Activated CD4-positive, alpha-beta T cell treated with anti-CD3 and anti-CD28 coated beads, Interleukin-2, Interleukin-4, amounts not matched to agents 100 ng/mL and 50 ng/mL, durations not matched to agents 16 hours and 8 hours (primary cell): ENCODE data around the gene KNCN.

ENCODE experiments used
- DNase-seq: peaks from one replicate; pipeline ENCODE4 v3.0.0-alpha.2; 2020; ENCODE audit warnings: low spot score

KNCN gene

GRCh38 chr1:46568461-46568891, 17.0 kb upstream of the KNCN start:
- no peak for DNase-seq

- DNase-seq, result no peak
Measured at GRCh38 chr1:46563341-46563740, 11.9 kb upstream of the KNCN start.

GRCh38 chr1:46562498-46562897, 11.1 kb upstream of the KNCN start:
- no peak for DNase-seq

GRCh38 chr1:46558966-46559365, 7.5 kb upstream of the KNCN start:
- no peak for DNase-seq

- DNase-seq, result no peak
Measured at GRCh38 chr1:46558141-46558963, 6.9 kb upstream of the KNCN start.

GRCh38 chr1:46557403-46557802, 6.0 kb upstream of the KNCN start:
- DNase-seq, result no peak

GRCh38 chr1:46556822-46557221, 5.4 kb upstream of the KNCN start:
- no peak for DNase-seq

- DNase-seq, result no peak
Measured at GRCh38 chr1:46555826-46556619, 4.6 kb upstream of the KNCN start.

- no peak for DNase-seq
Measured at GRCh38 chr1:46554597-46555381, 3.3 kb upstream of the KNCN start.

- DNase-seq, result no peak
Measured at GRCh38 chr1:46554236-46554596, 2.8 kb upstream of the KNCN start.

- no peak for DNase-seq
Measured at GRCh38 chr1:46553506-46553905, 2.1 kb upstream of the KNCN start.

- DNase-seq, result no peak
Measured at GRCh38 chr1:46552357-46553237, 1.1 kb upstream of the KNCN start.

GRCh38 chr1:46550751-46551231, 656 bp downstream of the KNCN start:
- no peak for DNase-seq

GRCh38 chr1:46549697-46550681, 1.5 kb downstream of the KNCN start:
- peak; percentile 25 for DNase-seq

GRCh38 chr1:46547481-46548383, 3.7 kb downstream of the KNCN start:
- peak; percentile 42 for DNase-seq

GRCh38 chr1:46546210-46546609, 5.2 kb downstream of the KNCN start:
- DNase-seq, result no peak

GRCh38 chr1:46545784-46546183, 5.7 kb downstream of the KNCN start:
- DNase-seq, result no peak

- DNase-seq, result no peak
Measured at GRCh38 chr1:46544561-46545240, 6.7 kb downstream of the KNCN start.
